ENCODE results near the gene PTPRN2. TPM values are rescaled to one million over a fixed set of nuclear protein-coding genes. Genes with fewer than 3 reads are reported as not detected.

PTPRN2 gene
- total and polyA plus RNA-seq, 9 of the 15 experiments (the other 6 are each of a cell fraction or from before 2014, with no cell fraction given), result not detected

DNA sequence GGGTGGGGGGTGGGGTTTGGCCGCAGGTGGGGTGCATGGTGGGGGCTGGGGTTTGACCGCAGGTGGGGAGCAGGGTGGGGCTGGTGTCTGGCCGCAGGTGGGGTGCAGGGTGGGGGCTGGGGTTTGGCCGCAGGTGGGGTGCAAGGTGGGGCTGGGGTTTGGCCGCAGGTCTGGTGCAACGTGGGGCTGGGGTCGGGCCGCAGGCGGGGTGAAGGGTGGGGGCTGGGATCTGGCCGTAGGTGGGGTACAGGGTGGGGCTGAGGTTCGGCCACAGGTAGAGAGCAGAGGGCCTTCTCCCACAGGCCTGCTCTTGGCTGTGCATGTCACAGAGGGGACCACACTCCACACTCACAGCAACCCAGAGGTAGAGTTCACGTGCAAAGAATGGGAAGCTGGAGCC lies 586.6 kb downstream of the PTPRN2 start:
- CTCF ChIA-PET (ENCODE audit: low intra/inter-chr PET ratio), result no interaction called here
- no peak overlapping the region for H3K27ac ChIP-seq (ENCODE audit: extremely low read depth, low read depth, low read length)
- POLR2A ChIA-PET, result no interaction called here
- intact Hi-C loops (cut with micrococcal nuclease), result no loop called here
- H3K4me1 ChIP-seq (replicated peaks in 1 of 2; ENCODE audit: control insufficient read depth in 2 of 2, insufficient read depth in 2 of 2, low read length in 2 of 2), result peaks cover 0 to 8% of the 10 kb centered on the region in 2 experiments; a peak in 1 of 5 replicates
- H3K27me3 ChIP-seq (ENCODE audit: control insufficient read depth in 2 of 2, insufficient read depth in 2 of 2, low read length in 2 of 2), result peaks cover 35 to 49% of the 10 kb centered on the region in 2 experiments
- TF ChIP-seq GATAD2B (IDR thresholded peaks at IDR 0.05; ENCODE audit: borderline replicate concordance) (no peak), SETDB1 (IDR thresholded peaks at IDR 0.05; ENCODE audit: low read length) (no peak), IRF2 (CRISPR knock-in tag; IDR thresholded peaks at IDR 0.05) (no peak), TAF7 (tag; IDR thresholded peaks at IDR 0.05) (no peak), GMEB1 (CRISPR knock-in tag; IDR thresholded peaks at IDR 0.05) (no peak), SMAD1 (IDR thresholded peaks at IDR 0.05; ENCODE audit: low read depth, low read length, partially characterized antibody) (no peak), LEF1 (IDR thresholded peaks at IDR 0.05) (no peak), ZNF184 (CRISPR knock-in tag; IDR thresholded peaks at IDR 0.05) (no peak), MLLT1 (IDR thresholded peaks at IDR 0.05) (no peak), HLTF (IDR thresholded peaks at IDR 0.05) (no peak)
- TF ChIP-seq, protein P1, sequence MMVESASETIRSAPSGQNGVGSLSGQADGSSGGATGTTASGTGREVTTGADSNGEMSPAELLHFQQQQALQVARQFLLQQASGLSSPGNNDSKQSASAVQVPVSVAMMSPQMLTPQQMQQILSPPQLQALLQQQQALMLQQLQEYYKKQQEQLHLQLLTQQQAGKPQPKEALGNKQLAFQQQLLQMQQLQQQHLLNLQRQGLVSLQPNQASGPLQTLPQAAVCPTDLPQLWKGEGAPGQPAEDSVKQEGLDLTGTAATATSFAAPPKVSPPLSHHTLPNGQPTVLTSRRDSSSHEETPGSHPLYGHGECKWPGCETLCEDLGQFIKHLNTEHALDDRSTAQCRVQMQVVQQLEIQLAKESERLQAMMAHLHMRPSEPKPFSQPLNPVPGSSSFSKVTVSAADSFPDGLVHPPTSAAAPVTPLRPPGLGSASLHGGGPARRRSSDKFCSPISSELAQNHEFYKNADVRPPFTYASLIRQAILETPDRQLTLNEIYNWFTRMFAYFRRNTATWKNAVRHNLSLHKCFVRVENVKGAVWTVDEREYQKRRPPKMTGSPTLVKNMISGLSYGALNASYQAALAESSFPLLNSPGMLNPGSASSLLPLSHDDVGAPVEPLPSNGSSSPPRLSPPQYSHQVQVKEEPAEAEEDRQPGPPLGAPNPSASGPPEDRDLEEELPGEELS (CRISPR knock-in tag; IDR thresholded peaks at IDR 0.05; ENCODE audit: borderline replicate concordance), result no peak
- TF ChIP-seq, protein P2, sequence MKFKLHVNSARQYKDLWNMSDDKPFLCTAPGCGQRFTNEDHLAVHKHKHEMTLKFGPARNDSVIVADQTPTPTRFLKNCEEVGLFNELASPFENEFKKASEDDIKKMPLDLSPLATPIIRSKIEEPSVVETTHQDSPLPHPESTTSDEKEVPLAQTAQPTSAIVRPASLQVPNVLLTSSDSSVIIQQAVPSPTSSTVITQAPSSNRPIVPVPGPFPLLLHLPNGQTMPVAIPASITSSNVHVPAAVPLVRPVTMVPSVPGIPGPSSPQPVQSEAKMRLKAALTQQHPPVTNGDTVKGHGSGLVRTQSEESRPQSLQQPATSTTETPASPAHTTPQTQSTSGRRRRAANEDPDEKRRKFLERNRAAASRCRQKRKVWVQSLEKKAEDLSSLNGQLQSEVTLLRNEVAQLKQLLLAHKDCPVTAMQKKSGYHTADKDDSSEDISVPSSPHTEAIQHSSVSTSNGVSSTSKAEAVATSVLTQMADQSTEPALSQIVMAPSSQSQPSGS (CRISPR knock-in tag; IDR thresholded peaks at IDR 0.05), result no peak
- BruUV-seq (replicated peaks), result no TSS peak
- no peak overlapping the region for H3K4me2 ChIP-seq (ENCODE audit: insufficient read depth, low read length)
- H3K9me3 ChIP-seq (replicated peaks; ENCODE audit: control insufficient read depth, insufficient read depth, low read depth, low read length), result no peaks in the 10 kb centered on the region
- ATAC-seq (no peak), FAIRE-seq (no peak), DNase-seq (ENCODE audit: extremely low read depth in 1 of 4, low spot score in 3 of 4) (no peak)
- H3K4me3 ChIP-seq, result no peak overlapping the region
- in situ Hi-C loops (cut with MboI), result no loop called here
- H4K20me1 ChIP-seq (replicated peaks; ENCODE audit: control insufficient read depth, insufficient read depth, low read length), result no peaks in the 10 kb centered on the region
- 3% methylated on average over 4 of the region's 12 CpGs for WGBS (ENCODE audit: insufficient coverage, low coverage, missing lambda C conversion rate)
- no peaks in the 10 kb centered on the region for H3K9me1 ChIP-seq (ENCODE audit: control insufficient read depth, insufficient read depth, low read length)
- no peaks in the 10 kb centered on the region for H3K79me2 ChIP-seq (ENCODE audit: control insufficient read depth, insufficient read depth, low read length)
- no peak overlapping the region for H2AFZ ChIP-seq (ENCODE audit: low read depth, low read length)
- H3K36me3 ChIP-seq (ENCODE audit: control insufficient read depth, insufficient read depth, low read length), result no peaks in the 10 kb centered on the region
- H3K9ac ChIP-seq (ENCODE audit: insufficient read depth in 1 of 2, low read depth in 2 of 2, low read length in 2 of 2), result no peak overlapping the region
